ENCODE data around the gene SCUBE2.
"Not testable (repeated sequence)": the region's sequence is repeated elsewhere in the genome, so short reads cannot be mapped to it uniquely, and the experiment has no call there.

The SCUBE2 gene

DNA sequence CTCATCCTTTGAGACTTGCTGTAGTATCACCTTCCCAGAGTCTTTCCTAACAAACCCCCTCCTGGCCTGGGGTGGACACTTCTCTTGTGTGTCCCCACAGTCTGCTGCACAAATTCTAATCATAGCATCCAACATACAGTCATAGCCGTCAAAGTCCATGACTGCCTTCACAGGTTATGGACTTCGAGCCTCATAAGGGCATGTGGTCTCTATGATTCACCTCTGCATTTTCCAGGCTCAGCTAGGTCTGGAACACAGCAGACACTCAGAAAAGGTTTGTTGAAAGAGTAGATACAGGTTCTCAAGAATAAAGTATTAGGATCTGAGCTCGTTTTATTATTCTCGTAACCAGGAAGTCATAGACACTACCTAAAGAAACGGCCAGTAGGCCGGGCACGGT, 13.2 kb upstream of the SCUBE2 start:
- DNase-seq = no peak

DNA sequence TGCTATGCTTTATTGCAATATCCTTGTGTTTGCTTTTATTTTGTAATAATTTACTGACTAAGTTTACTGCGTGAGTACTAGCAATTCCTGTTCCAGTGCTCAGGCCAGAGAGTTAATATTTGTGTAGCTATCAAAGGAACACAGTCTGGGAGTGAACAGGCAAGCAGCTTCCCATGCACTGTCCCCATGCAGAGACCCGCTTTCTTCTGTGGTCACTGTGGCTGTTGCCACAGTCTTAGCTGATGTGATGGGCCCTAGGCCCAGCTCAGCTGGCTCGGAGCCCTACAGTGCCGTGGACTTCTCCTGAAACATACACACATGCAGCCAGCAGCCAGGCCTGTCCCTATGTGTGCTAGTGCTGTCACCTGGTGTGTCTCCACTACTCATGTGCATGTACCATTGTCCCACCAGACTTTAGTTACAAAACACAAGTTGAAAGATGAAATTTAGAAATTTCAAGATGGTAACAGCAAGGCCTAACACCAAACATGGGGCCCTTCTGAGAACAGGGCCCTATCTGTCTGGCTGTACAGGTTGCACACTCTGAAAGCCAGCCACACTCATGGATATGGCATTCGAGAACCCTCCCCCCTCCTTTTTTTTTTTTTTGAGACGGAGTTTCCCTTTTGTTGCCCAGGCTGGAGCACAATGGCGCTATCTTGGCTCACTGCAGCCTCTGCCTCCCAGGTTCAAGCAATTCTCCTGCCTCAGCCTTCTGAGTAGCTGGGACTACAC, 12.3 kb upstream of the SCUBE2 start:
- DNase-seq = no peak

DNA sequence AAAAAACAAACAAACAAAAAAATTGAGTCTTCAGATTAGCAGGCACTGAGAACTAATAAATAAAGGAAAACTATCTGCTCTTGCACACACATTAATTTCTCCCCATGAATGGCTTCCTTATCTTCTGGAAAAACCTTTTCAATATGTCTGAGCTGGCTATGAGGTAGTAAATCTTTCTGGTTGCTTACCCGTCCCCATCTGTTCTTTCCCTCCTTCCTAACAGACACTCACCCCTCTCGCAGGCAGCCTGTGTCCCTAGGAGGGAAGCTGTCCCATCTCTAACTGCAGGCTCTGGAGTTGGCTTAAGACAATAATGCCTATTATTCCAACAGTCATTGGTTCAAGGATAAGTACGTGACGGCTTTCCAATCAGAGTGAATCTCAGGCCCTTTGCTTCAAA, 8.2 kb upstream of the SCUBE2 start:
- no peak for DNase-seq

GRCh38 chr11:9098455-9098854, 7.1 kb upstream of the SCUBE2 start:
- DNase-seq = not testable (repeated sequence)

DNA sequence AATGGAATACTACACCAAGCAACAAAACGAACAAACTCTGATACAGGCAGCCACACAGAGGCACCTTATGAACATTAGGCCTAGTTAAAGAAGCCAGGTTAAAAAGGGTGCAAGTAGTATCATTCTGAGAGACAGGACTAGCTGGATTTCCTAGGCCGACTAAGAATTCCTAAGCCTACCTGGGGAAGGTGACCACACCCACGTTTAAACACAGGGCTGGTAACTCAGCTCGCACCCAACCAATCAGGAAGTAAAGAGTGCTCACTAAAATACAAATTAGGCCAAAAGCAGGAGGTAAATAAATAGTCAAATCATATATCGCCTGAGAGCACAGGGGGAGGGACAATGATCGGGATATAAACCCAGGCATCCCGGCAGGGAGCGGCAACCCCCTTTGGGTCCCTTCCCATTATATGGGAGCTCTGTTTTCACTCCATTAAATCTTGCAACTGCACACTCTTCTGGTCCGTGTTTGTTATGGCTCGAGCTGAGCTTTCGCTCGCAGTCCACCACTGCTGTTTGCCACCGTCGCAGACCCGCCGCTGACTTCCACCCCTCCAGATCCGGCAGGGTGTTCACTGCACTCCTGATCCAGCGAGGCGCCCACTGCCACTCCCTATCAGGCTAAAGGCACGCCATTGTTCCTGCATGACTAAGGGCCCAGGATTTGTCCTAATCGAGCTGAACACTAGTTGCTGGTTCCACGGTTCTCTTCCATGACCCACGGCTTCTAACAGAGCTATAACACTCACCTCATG, 6.0 kb upstream of the SCUBE2 start:
- not testable (repeated sequence) for DNase-seq

GRCh38 chr11:9096427-9096826, 5.0 kb upstream of the SCUBE2 start:
- DNase-seq = no peak

DNA sequence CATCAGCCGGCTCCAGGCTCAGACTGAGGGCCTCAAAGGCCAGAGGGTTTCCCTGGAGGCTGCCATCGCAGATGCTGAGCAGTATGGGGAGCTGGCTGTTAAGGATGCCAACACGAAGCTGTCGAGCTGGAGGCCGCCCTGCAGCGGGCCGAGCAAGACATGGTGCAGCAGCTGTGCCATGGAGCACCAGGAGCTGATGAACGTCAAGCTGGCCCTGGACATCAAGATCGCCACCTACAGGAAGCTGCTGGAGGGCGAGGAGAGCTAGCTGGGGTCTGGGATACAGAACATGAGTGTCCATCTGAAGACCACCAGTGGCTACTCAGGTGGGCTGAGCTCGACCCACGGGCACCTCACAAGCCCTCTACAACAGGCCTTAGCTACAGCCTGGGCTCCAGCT, 4.0 kb upstream of the SCUBE2 start:
- no peak for DNase-seq

- DNase-seq = no peak
Observed at GRCh38 chr11:9094420-9094819, 3.0 kb upstream of the SCUBE2 start.

- no peak for DNase-seq
Observed at GRCh38 chr11:9092853-9093778, 1.7 kb upstream of the SCUBE2 start.

DNA sequence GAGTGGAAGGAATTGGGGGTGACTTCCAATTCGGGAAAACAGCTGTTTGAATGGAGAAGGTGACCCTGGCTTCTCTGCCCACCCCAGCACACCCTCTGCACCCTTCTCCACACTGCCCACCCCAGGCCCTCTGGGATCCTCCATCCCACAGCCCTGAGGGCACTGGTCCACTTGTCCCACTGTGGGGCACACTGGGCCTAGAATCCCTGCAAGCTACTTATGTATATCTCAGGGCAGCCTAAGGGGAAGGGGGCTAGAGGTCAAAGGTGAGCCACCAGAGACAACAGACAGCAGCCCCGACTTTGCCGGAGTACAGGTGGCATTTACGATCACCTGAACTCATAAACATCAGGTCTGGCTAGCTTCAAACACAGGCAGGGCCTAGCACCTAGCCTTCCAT, 673 bp upstream of the SCUBE2 start:
- DNase-seq = no peak

DNA sequence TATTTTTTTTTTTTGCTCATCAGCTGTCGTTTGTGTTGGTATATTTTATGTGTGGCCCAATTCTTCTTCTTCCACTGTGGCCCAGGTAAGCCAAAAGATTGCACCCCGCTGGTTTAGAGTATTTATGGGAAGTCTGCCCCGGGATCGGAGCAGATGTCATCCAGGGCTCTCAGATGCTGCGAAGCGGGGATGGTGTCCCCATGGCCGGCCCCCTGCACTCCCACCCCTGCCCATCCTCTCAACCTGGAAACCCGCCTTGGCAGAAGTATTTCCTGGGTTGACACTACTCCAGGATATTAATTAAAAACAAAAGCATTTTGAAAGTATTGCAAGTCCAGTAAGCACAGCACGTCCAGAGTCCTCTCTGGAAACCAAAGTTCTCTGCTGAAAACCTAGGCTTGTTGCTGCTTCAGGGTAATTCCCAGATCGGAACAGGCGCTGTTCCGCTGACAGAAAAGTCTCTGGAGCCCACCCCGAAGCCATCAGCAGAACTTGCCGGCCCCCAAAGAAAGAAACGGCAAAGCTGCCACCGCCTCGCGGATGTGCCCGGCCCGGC, 833 bp downstream of the SCUBE2 start:
- DNase-seq = no peak

GRCh38 chr11:9089636-9090035, 1.8 kb downstream of the SCUBE2 start:
- DNase-seq = no peak

DNA sequence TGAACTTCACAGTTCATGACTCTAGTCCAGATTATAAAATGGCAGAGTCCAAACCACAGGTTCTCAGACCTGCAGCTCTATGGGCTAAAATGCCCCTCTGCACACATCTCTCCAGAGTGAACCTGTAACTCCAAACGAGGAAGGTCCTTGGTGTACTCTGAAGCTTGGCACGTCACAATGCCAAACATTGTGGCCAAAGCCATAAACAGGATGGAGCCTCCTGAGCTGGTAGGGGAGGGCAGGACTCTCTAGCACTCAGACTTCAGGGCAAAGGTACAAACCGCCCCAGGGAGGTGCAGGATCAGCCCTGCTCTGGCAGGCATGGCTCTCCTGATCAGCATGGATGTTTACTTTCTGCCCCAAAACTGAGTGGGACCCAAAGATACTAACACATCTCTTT, 2.3 kb downstream of the SCUBE2 start:
- no peak for DNase-seq

DNA sequence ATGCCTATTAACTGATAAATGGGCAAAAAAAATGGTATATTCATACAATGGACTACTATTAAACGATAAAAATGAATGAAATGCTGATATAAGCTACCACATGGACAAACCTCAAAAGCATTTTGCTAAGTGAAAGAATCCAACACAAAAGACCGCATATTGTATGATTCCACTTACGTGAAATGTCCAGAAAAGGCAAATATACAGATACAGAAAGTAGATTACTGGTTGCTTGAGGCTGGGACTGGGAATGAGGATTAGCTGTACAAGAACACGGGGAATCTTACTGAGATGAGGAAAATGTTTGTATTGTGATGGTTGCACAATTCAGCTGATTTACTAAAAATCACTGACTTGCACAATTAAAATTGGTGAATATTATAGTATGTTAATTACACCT, 8.8 kb downstream of the SCUBE2 start:
- no peak for DNase-seq

- DNase-seq = no peak
Observed at GRCh38 chr11:9081153-9081552, 10.2 kb downstream of the SCUBE2 start.

DNA sequence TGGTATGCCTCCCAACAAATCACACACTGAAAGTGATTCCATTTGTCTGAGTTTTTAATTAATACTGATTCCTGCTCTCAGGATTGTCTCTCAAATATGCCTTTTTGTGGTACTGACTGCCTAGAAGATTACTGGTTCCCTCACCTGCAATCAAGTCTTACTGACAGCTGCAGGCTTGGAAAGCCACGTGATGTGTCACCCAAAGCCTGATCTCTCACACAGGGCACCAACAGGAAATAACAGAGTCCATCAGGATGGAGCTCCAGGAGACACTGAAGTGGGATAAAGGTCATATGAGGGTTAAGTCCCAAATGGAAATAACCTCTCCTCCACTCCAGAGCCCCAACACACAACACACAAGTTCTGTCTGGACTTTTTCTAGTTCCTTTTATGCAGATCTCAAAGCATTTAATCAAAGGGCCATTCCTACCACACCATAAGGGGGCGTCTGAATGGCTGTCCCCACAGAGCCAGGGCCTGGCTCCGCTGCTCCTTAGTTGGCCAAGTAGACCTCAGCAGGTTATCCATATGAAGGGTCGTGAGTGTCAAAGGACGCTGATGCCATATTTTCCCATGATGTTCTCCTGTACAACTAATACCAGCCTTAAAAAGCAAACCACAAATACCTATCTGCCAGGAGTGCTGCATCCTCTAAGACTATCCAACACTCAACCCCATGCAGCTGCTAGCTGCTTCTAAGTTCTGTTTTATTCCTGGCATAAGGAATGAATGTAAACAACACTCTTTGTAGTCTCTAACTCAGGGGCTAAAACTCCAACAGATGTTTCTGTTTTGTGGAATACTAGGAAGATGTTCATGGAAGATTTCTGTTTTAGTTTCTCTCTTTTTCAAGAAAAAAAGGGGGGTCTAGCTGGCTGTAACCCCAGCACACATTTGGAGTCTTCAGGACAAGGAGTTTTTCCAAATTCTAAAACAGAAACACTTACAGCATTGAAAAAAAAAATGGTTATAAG, 13.0 kb downstream of the SCUBE2 start:
- DNase-seq = no peak

- DNase-seq = no peak
Observed at GRCh38 chr11:9077164-9077563, 14.2 kb downstream of the SCUBE2 start.

- no peak for DNase-seq
Observed at GRCh38 chr11:9076661-9077060, 14.7 kb downstream of the SCUBE2 start.

DNA sequence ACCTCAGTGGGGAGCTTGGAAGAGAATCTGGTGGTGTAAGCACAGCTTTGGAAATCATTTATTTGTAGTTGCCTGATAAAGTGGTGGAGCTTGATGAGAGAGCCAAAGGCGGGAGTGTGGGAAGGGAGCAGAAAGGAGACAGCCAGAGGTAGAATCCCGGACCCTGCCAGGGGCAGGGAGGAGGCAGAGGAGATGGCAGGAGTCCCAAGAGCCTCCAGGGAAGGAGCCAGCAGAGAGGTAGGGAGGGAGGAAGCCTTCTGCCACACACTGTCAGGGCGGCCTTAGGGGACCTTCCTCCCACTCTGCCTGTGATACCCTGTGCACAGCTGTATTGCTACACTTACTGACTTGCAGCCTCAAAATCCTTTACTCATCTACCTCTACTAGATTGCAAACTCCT, 15.4 kb downstream of the SCUBE2 start:
- no peak for DNase-seq

- DNase-seq = no peak
Observed at GRCh38 chr11:9075556-9075955, 15.8 kb downstream of the SCUBE2 start.

DNA sequence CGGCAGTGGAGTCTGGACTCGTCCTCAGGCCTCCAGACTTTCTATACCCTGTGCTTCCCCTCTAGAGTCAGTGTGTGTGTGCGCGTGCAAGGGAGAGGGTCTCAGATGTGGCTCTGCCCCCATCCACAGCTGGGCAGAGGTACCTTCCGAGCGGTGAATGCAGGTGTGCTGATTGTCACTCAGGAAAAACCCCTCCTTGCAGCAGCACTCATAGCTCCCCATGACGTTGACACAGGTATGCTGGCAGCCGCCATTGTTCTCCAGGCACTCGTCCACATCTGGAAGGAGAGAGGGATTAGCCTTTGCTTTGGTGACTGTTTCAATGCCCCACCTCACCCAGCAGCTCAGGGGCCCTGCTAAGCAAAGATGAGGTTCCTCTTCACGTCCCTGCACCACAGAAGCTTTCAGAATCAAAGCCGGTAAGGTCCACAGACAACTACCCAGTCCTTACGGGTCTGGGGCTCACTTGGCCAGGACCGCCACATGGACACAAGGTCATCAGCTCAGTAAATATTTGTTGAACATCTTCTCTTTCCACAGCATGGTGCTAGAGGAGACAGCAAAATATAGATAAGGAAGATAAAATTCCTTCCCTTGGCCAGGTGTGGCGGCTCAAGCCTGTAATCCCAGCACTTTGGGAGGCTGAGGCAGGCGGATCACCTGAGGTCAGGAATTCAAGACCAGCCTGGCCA, 16.9 kb downstream of the SCUBE2 start:
- DNase-seq = no peak

All from eye (tissue), 1 donor.